ENCODE measurements around the gene PPP1R1B.

The PPP1R1B gene

GRCh38 chr17:39652587-39653315 is 26.0 kb downstream of the PPP1R1B start:
- DNase-seq (ENCODE audit: low read depth in 2 of 2), result no peak

DNA sequence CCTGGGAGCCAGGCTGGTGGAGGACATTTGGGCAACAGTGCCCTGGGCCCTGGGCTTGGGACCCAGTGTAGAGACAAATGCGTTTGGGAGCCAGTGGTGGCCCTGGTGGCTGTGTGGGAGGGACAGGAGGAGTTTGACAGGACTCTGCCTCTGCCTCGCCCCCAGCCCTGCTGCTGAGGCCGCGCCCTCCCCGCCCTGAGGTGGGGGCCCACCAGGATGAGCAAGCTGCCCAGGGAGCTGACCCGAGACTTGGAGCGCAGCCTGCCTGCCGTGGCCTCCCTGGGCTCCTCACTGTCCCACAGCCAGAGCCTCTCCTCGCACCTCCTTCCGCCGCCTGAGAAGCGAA is 26.5 kb downstream of the PPP1R1B start:
- DNase-seq (ENCODE audit: low read depth in 2 of 2), result no peak

- no peak for DNase-seq (ENCODE audit: low read depth in 2 of 2)
Observed at GRCh38 chr17:39653662-39654331, 27.0 kb downstream of the PPP1R1B start.

- no peak for DNase-seq (ENCODE audit: low read depth in 2 of 2)
Observed at GRCh38 chr17:39655105-39655504, 28.4 kb downstream of the PPP1R1B start.

GRCh38 chr17:39658346-39658745 is 31.6 kb downstream of the PPP1R1B start:
- DNase-seq (ENCODE audit: low read depth in 2 of 2), result no peak

GRCh38 chr17:39658760-39659159 is 32.0 kb downstream of the PPP1R1B start:
- no peak for DNase-seq (ENCODE audit: low read depth in 2 of 2)

GRCh38 chr17:39659279-39660010 is 32.7 kb downstream of the PPP1R1B start:
- no peak for DNase-seq (ENCODE audit: low read depth in 2 of 2)

GRCh38 chr17:39660011-39660360 is 33.2 kb downstream of the PPP1R1B start:
- DNase-seq (ENCODE audit: low read depth in 2 of 2), result no peak

GRCh38 chr17:39660397-39661385 is 33.9 kb downstream of the PPP1R1B start:
- DNase-seq (ENCODE audit: low read depth in 2 of 2), result no peak

DNA sequence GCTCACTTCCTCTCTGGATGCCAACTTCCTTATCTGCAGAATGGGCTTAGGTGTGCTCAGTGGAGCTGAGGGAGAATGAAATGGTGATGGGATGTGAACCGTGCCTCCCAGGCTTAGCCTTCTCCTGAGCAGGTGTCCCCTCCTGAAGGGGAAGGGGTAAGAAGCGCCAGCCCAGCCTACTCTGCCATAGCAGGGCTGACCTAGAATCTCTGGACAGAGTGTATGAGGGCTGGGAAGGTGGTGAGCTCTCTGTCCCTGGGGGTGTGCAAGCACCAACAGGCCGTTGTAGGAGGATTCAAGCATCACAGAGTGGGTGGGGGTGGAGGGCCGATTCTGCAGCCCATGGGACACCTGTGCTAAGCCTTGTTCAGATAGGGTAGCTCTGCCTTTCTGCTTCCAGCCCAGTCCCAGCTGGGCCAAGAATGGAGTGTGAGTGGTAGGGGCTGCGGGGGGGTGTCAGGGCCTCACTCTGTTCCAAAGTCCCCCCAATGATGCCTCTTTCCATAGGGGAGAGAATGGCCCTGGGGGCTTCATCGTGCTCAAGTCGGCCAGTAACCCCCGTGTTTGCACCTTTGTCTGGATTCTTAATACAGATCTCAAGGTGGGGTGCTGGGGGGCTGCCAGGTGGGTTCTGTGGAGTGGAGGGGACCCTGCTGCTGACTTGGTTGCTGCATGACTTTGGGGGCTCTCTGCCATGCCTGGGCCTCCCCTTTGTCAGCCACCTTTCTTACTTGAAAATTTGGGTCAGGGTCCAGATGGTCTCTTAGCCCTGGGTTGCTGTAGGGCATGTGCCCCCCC is 35.2 kb downstream of the PPP1R1B start:
- no peak for DNase-seq (ENCODE audit: low read depth in 2 of 2)

GRCh38 chr17:39662551-39663339 is 36.0 kb downstream of the PPP1R1B start:
- no peak for DNase-seq (ENCODE audit: low read depth in 2 of 2)

GRCh38 chr17:39663340-39663687 is 36.6 kb downstream of the PPP1R1B start:
- no peak for DNase-seq (ENCODE audit: low read depth in 2 of 2)

DNA sequence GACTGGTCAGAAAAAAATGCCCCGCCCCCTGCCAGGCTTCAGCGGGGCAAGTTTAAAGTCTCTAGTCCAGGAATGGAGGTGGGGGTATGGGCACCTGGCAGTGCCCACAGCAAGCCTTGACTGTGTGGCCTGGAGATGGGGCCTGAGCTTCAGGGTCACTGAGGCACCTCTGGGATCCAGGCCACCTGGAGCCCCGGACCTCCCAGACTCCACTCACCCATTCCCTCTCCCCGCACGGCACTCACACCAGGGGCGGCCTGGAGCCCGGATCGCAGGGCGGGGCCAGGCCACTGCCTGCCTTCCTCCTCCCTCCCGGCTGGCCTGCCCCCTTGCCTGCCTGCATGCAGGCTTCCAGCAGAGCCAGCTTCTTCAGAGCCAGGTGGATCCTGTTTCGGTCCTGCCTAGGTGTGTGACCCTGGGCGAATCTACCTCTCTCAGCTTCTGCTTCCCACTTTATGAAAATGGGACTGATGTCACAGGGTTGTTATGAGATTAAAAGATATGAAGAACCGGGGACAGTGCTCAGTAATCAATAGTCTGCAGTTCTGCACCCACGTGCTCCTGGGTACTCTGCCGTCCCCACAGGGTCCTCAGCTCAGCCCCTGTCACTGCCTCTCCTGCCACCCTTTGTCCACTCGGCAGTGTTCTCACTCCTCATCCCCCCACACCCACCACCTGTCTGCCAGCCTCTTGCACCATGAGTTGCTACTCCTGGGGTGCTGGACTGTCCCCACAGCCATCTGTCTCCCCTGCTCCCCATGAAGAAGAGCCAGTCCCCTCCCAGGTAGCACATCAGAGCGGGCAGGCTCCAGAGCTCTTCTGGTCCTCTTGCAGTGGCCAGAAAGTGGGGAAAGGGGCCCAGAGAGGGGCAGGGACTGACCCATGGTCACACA is 37.2 kb downstream of the PPP1R1B start:
- no peak for DNase-seq (ENCODE audit: low read depth in 2 of 2)

GRCh38 chr17:39664581-39665561 is 38.1 kb downstream of the PPP1R1B start, which contains the start of gene TCAP:
TCAP (plus strand) TSS chr17:39665349; CDS start chr17:39665360, 11 bp downstream.
- no peak for DNase-seq (ENCODE audit: low read depth in 2 of 2)

GRCh38 chr17:39665642-39666224 is 39.0 kb downstream of the PPP1R1B start:
- no peak for DNase-seq (ENCODE audit: low read depth in 2 of 2)

DNA sequence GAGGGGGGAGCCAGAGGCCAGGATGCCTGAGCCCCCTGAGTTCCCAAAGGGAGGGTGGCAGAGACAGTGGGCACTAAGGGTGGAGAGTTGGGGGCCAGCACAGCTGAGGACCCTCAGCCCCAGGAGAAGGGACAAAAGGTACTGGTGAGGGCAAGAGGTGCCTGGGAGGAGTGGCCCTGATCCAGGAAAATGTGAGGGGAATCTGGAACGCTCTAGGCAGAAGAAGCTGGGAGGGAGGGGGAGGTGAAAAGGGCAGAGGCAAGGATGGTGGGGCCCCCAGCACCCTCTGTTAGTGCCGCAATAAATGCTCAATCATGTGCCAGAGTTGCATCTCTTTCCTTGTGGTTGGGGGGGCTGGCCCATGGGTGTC is 39.5 kb downstream of the PPP1R1B start:
- no peak for DNase-seq (ENCODE audit: low read depth in 2 of 2)

- DNase-seq (ENCODE audit: low read depth in 2 of 2), result no peak
Observed at GRCh38 chr17:39666601-39667261, 40.0 kb downstream of the PPP1R1B start.

Data from fibroblast of skin of left biceps (primary cell).